HCT116 (cell line): ENCODE measurements around the gene USP36. TPM values are rescaled to one million over a fixed set of nuclear protein-coding genes. Genes with fewer than 3 reads are reported as not detected.

Experiments
- ATAC-seq: fragments of 200-7000 bp; cut with Tn5 transposase; 2 replicates; pipeline ENCODE4 v1.9.1; 2020; ENCODE audit warnings: mild to moderate bottlenecking, moderate library complexity
- BruUV-seq: library from RNA; stranded (reverse); fragments of 400-500 nt; replicated peaks from 2 replicates; lab custom pipeline; 2021; lab: Mats Ljungman, UMichigan
- CTCF ChIA-PET: fragments of 300-600 bp; sonication (Branson Sonifier 250); formaldehyde crosslinking; loops from one replicate; lab custom pipeline; 2021; ENCODE audit warnings: antibody characterized with exemption; lab: Charles Lee
- POLR2A ChIA-PET: fragments of 300-600, 350-600 bp; sonication (Branson Sonifier 250); formaldehyde crosslinking; loops from one replicate; lab custom pipeline; 2021; ENCODE audit warnings: antibody characterized with exemption; lab: Charles Lee
- RAD21 ChIA-PET, 2 experiments: fragments of 300-600 bp; sonication (Branson Sonifier 250); formaldehyde crosslinking; loops; one replicate each; lab custom pipeline; 2023; ENCODE audit warnings: low total read pairs in 2 of 2; ENCODE audit not compliant: uncharacterized antibody in 2 of 2, unreplicated experiment in 2 of 2, low non-redundant PET in 1 of 2; lab: Charles Lee
- DNase-seq: peaks from one replicate; pipeline ENCODE4 v3.0.0-alpha.2; 2010; ENCODE audit warnings: low read depth, low spot score
- H2AFZ ChIP-seq: fragments of 200-600 bp; shearing (Covaris generic), sonication (generic); 2 replicates; pipeline ENCODE4 v1.6.1; 2017; ENCODE audit warnings: low read depth, mixed run types, mixed read lengths, antibody characterized with exemption, low read length; ENCODE audit not compliant: poor library complexity, severe bottlenecking
- H3K27ac ChIP-seq: 2 replicates; pipeline ENCODE4 v1.5.1; 2012; ENCODE audit warnings: low read depth, low read length
- H3K27me3 ChIP-seq: fragments of 200-600 bp; sonication (generic); 2 replicates; pipeline ENCODE4 v1.6.1; 2016; ENCODE audit warnings: mixed run types, low read length, mixed read lengths; ENCODE audit not compliant: insufficient read depth
- H3K36me3 ChIP-seq, 2 experiments: fragments of 200-500 bp in 1 of 2; fragments of 200-600 bp in 1 of 2; sonication (Bioruptor generic) in 1 of 2; sonication (generic) in 1 of 2; 2 replicates each; pipeline versions ENCODE4 v1.5.1 to v1.6.1; 2014 to 2016; ENCODE audit warnings: low read length in 2 of 2, inconsistent platforms in 1 of 2, mixed read lengths in 1 of 2, mixed run types in 1 of 2; ENCODE audit not compliant: insufficient read depth in 2 of 2, control insufficient read depth in 1 of 2
- H3K4me1 ChIP-seq, 2 experiments: fragments of 200-600 bp in 1 of 2; sonication (generic) in 1 of 2; 2 replicates each; pipeline versions ENCODE4 v1.5.1 to v1.6.1; 2012 to 2017; ENCODE audit warnings: low read length in 2 of 2, inconsistent platforms in 1 of 2, mild to moderate bottlenecking in 1 of 2, mixed read lengths in 1 of 2, mixed run types in 1 of 2, moderate library complexity in 1 of 2; ENCODE audit not compliant: insufficient read depth in 2 of 2, control insufficient read depth in 1 of 2
- H3K4me2 ChIP-seq: fragments of 200-600 bp; sonication (generic); 2 replicates; pipeline ENCODE4 v1.6.1; 2017; ENCODE audit warnings: mixed run types, low read length, mixed read lengths
- H3K4me3 ChIP-seq, 2 experiments: fragments of 200-600 bp in 1 of 2; sonication (generic) in 1 of 2; replicated peaks in 1 of 2; 2 replicates each; pipeline ENCODE4 v1.5.1; 2011 to 2016; ENCODE audit warnings: low read length in 2 of 2, control low read depth in 1 of 2, low read depth in 1 of 2, mild to moderate bottlenecking in 1 of 2, mixed read lengths in 1 of 2, mixed run types in 1 of 2
- H3K79me2 ChIP-seq: fragments of 200-600 bp; sonication (generic); 2 replicates; pipeline ENCODE4 v1.6.1; 2017; ENCODE audit warnings: mild to moderate bottlenecking, mixed run types, low read length, moderate library complexity, mixed read lengths; ENCODE audit not compliant: insufficient read depth
- H3K9ac ChIP-seq: fragments of 200-600 bp; sonication (generic); 2 replicates; pipeline ENCODE4 v1.6.1; 2016; ENCODE audit warnings: low read length, mixed read lengths
- H3K9me2 ChIP-seq: fragments of 200-600 bp; sonication (generic), shearing (Covaris generic); 2 replicates; pipeline ENCODE4 v1.6.1; 2017; ENCODE audit warnings: mixed run types, mild to moderate bottlenecking, moderate library complexity; ENCODE audit not compliant: insufficient read depth
- H3K9me3 ChIP-seq, 2 experiments: fragments of 200-500 bp in 1 of 2; fragments of 200-600 bp in 1 of 2; sonication (Bioruptor generic) in 1 of 2; sonication (generic) in 1 of 2; 2 replicates each; pipeline ENCODE4 v1.6.1; 2014 to 2017; ENCODE audit warnings: low read length in 2 of 2, mixed read lengths in 2 of 2, inconsistent platforms in 1 of 2, low read depth in 1 of 2, mild to moderate bottlenecking in 1 of 2, mixed run types in 1 of 2, moderate library complexity in 1 of 2; ENCODE audit not compliant: control insufficient read depth in 1 of 2, insufficient read depth in 1 of 2
- H4K20me1 ChIP-seq: fragments of 200-600 bp; sonication (generic), shearing (Covaris generic); 2 replicates; pipeline ENCODE4 v1.6.1; 2017; ENCODE audit warnings: mixed run types, mild to moderate bottlenecking, moderate library complexity; ENCODE audit not compliant: insufficient read depth
- CEBPB ChIP-seq: IDR thresholded peaks from 2 replicates; pipeline ENCODE4 v1.6.1; 2012; ENCODE audit warnings: low read depth
- FOSL1 ChIP-seq: IDR thresholded peaks from 2 replicates; pipeline ENCODE4 v1.6.1; 2012; ENCODE audit warnings: low read depth
- POLR2A ChIP-seq: IDR thresholded peaks from 2 replicates; pipeline ENCODE4 v1.7.0; 2011; ENCODE audit warnings: borderline replicate concordance; ENCODE audit not compliant: insufficient read depth, insufficient read length; ENCODE audit errors: extremely low read depth
- POLR2AphosphoS5 ChIP-seq: IDR thresholded peaks from 2 replicates; pipeline ENCODE4 v1.6.1; 2011; ENCODE audit warnings: mild to moderate bottlenecking, low read depth, low read length, moderate library complexity
- RAD21 ChIP-seq: IDR thresholded peaks from 2 replicates; pipeline ENCODE4 v1.6.1; 2012; ENCODE audit warnings: low read depth, mild to moderate bottlenecking
- SIN3A ChIP-seq: IDR thresholded peaks from 2 replicates; pipeline ENCODE4 v1.6.1; 2012; ENCODE audit warnings: low read depth
- SP1 ChIP-seq: IDR thresholded peaks from 2 replicates; pipeline ENCODE4 v1.6.1; 2012; ENCODE audit warnings: low read depth
- TCF7L2 ChIP-seq: IDR thresholded peaks from 2 replicates; pipeline ENCODE4 v1.7.0; 2011; ENCODE audit warnings: borderline replicate concordance, inconsistent platforms; ENCODE audit not compliant: insufficient read depth, insufficient read length; ENCODE audit errors: extremely low read depth
- ZFX ChIP-seq: fragments of 450-650 bp; IDR thresholded peaks from 2 replicates; pipeline ENCODE4 v1.6.1; 2017
- ZNF274 ChIP-seq: fragments of 200-500 bp; sonication (Bioruptor generic); IDR thresholded peaks from 2 replicates; pipeline ENCODE4 v1.6.1; 2014; ENCODE audit warnings: mild to moderate bottlenecking, low read depth, low read length, inconsistent platforms
- intact Hi-C: fragments of 100-400 bp; cut with micrococcal nuclease; formaldehyde crosslinking; loops from 2 replicates; pipeline ENCODE4 v1.10.0; 2022
- total RNA-seq: library from RNA; stranded (reverse); gene quantifications from one replicate; pipeline ENCODE4 v1.2.1, GENCODE V29; 2021; ENCODE audit not compliant: unreplicated experiment
- TF ChIP-seq, protein P1 (sequence below): IDR thresholded peaks from 2 replicates; pipeline ENCODE4 v1.6.1; 2012
- TF ChIP-seq, protein P2 (sequence below), 3 experiments: fragments of 200-600 bp in 1 of 3; sonication (generic) in 1 of 3; IDR thresholded peaks in 2 of 3; conservative IDR thresholded peaks in 1 of 3; 2 replicates each; pipeline ENCODE4 v1.5.1; 2012 to 2017; ENCODE audit warnings: low read depth in 2 of 3, low read length in 2 of 3, antibody characterized with exemption in 1 of 3, borderline replicate concordance in 1 of 3, control low read depth in 1 of 3, mild to moderate bottlenecking in 1 of 3, mixed read lengths in 1 of 3, mixed run types in 1 of 3, moderate library complexity in 1 of 3; ENCODE audit not compliant: insufficient read depth in 1 of 3
- TF ChIP-seq, protein P3 (sequence below): IDR thresholded peaks from 2 replicates; pipeline ENCODE4 v1.6.1; 2012
- TF ChIP-seq, protein P4 (sequence below): IDR thresholded peaks from 2 replicates; pipeline ENCODE4 v1.6.1; 2011; ENCODE audit warnings: mild to moderate bottlenecking, low read length, moderate library complexity; ENCODE audit not compliant: insufficient replicate concordance; ENCODE audit errors: extremely low read depth

Gene USP36
- total RNA-seq, 1 experiment from 2014 or later, result 104 TPM

DNA sequence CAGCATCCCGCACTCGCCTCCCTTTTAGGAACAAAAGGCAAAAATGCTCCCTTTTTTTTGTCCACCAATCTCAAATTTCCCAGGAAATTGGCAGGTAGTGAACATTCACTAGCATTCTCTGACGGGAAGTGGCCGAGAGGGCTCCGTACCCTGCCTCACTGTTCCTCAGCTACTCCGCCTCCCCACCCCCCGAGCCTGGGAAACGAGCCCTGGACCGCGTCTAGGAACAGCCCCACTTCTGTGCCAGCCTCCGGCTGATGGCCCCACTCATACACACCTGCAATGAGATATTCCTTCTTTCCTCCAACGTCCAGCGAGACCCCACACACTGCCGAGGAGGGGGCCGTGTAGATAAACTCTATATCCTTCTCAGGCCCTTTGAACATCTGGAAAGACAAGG lies 30.0 kb upstream of the USP36 start:
- CTCF ChIA-PET, result no interaction called here
- no peaks in the 10 kb centered on the region for H4K20me1 ChIP-seq
- H3K36me3 ChIP-seq, result peaks cover 0 to 7% of the 10 kb centered on the region in 2 experiments; a peak in 1 of 4 replicates
- no peak for DNase-seq
- H3K27ac ChIP-seq, result no peak overlapping the region
- no peak for TF ChIP-seq FOSL1
- TF ChIP-seq, protein P1, sequence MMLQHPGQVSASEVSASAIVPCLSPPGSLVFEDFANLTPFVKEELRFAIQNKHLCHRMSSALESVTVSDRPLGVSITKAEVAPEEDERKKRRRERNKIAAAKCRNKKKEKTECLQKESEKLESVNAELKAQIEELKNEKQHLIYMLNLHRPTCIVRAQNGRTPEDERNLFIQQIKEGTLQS, result no peak
- TF ChIP-seq RAD21, result no peak
- TF ChIP-seq SIN3A, result no peak
- TF ChIP-seq ZNF274, result no peak
- TF ChIP-seq, protein P2, sequence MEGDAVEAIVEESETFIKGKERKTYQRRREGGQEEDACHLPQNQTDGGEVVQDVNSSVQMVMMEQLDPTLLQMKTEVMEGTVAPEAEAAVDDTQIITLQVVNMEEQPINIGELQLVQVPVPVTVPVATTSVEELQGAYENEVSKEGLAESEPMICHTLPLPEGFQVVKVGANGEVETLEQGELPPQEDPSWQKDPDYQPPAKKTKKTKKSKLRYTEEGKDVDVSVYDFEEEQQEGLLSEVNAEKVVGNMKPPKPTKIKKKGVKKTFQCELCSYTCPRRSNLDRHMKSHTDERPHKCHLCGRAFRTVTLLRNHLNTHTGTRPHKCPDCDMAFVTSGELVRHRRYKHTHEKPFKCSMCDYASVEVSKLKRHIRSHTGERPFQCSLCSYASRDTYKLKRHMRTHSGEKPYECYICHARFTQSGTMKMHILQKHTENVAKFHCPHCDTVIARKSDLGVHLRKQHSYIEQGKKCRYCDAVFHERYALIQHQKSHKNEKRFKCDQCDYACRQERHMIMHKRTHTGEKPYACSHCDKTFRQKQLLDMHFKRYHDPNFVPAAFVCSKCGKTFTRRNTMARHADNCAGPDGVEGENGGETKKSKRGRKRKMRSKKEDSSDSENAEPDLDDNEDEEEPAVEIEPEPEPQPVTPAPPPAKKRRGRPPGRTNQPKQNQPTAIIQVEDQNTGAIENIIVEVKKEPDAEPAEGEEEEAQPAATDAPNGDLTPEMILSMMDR (IDR thresholded peaks at IDR 0.05 in 2 of 3, conservative IDR thresholded peaks at IDR 0.05 in 1 of 3; ENCODE audit: borderline replicate concordance in 1 of 3, insufficient read depth in 1 of 3, low read depth in 2 of 3, low read length in 2 of 3), result no peak
- no peak for TF ChIP-seq CEBPB
- TF ChIP-seq, protein P3, sequence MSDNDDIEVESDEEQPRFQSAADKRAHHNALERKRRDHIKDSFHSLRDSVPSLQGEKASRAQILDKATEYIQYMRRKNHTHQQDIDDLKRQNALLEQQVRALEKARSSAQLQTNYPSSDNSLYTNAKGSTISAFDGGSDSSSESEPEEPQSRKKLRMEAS, result no peak
- no peak for TF ChIP-seq POLR2A
- no peak for TF ChIP-seq ZFX
- TF ChIP-seq SP1, result no peak
- TF ChIP-seq, protein P4, sequence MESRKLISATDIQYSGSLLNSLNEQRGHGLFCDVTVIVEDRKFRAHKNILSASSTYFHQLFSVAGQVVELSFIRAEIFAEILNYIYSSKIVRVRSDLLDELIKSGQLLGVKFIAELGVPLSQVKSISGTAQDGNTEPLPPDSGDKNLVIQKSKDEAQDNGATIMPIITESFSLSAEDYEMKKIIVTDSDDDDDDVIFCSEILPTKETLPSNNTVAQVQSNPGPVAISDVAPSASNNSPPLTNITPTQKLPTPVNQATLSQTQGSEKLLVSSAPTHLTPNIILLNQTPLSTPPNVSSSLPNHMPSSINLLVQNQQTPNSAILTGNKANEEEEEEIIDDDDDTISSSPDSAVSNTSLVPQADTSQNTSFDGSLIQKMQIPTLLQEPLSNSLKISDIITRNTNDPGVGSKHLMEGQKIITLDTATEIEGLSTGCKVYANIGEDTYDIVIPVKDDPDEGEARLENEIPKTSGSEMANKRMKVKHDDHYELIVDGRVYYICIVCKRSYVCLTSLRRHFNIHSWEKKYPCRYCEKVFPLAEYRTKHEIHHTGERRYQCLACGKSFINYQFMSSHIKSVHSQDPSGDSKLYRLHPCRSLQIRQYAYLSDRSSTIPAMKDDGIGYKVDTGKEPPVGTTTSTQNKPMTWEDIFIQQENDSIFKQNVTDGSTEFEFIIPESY, result no peak
- no peak for TF ChIP-seq TCF7L2
- TF ChIP-seq POLR2AphosphoS5, result no peak
- TF ChIP-seq, all 23 proteins: peak for 0
- no peak for ATAC-seq
- no peak overlapping the region for H3K9ac ChIP-seq
- ChIA-PET POLR2A (interaction anchor here (1.0 kb wide), 1 partner anchor 8 kb away, joined by 3 read pairs; no protein-coding TSS in a partner anchor), RAD21 (no interaction called here)
- no peak overlapping the region for H2AFZ ChIP-seq
- H3K9me2 ChIP-seq, result no peaks in the 10 kb centered on the region
- intact Hi-C loops, result no loop called here
- no peak overlapping the region for H3K4me2 ChIP-seq
- no TSS peak for BruUV-seq
- no peak overlapping the region for H3K4me3 ChIP-seq
- H3K79me2 ChIP-seq, result no peaks in the 10 kb centered on the region
- H3K27me3 ChIP-seq, result no peaks in the 10 kb centered on the region
- H3K4me1 ChIP-seq, result peaks cover 8 to 38% of the 10 kb centered on the region in 2 experiments
- H3K9me3 ChIP-seq, result no peaks in the 10 kb centered on the region
